ENCODE data around the gene GPER1.
"Not testable (repeated sequence)": the region's sequence is repeated elsewhere in the genome, so short reads cannot be mapped to it uniquely, and the experiment has no call there.

Gene GPER1

GRCh38 chr7:1104516-1105179 lies 16.7 kb downstream of the GPER1 start:
- no peak for DNase-seq

GRCh38 chr7:1105189-1105588 lies 17.3 kb downstream of the GPER1 start:
- DNase-seq: no peak

GRCh38 chr7:1106063-1106792 lies 18.3 kb downstream of the GPER1 start:
- DNase-seq: no peak

DNA sequence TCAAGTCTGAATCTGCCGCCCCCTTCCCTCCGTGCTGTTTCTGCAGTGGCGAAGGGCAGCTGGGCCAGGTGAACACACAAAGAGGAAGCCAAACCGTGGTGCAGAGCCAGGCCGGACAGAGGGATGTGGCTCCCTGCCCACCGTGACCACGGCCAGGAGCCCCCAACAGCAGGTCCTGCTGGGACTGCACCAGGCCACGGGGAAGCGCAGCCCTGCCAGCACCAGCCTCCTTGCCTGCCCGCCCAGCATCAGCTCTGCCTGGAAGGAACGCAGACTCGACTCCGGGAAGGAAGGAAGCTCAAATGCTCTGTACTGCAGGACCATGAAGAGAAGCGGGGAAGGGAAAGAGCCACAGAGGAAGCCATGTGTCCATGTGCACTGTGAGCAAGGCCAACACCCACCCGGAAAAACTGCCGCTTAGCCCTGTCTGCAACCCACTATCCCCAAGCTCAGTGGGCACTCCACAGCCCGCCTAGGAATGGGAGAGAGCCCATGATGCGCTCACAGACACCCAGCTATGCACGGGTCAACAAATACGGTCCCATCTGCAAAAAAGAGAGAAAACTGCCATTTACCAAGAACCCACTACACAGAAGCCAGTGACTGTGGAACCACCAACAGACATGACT lies 19.0 kb downstream of the GPER1 start:
- DNase-seq: no peak

DNA sequence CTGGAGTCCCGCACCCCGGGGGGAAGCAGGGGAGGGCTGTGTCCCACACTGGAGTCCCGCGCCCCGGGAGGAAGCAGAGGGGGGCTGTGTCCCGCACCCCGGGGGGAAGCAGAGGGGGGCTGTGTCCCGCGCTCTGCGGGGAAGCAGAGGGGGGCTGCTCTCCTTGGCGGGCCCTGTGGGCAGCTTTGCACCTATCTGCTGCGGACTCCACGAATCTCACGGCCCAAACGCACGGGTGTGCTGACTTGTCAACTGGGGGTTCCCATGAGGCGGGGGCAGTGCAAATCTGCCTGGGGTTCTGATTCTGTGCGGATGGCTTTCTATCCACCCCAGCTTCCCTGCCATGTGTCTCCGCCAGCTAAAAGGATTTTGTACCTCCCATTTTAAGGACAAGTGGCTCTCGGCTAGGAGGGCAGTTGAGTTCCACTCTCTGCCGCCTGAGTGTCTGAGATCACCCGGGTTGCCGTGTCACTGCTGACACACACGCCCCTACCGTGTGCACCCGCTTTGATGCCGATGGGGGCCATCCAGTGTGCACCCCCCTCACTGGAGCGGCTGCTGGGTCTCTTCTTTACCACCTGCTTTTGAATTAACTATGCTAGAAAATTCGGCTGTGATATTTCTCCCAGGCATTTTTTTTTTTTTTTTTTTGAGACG lies 20.5 kb downstream of the GPER1 start:
- DNase-seq: peak; percentile 63

DNA sequence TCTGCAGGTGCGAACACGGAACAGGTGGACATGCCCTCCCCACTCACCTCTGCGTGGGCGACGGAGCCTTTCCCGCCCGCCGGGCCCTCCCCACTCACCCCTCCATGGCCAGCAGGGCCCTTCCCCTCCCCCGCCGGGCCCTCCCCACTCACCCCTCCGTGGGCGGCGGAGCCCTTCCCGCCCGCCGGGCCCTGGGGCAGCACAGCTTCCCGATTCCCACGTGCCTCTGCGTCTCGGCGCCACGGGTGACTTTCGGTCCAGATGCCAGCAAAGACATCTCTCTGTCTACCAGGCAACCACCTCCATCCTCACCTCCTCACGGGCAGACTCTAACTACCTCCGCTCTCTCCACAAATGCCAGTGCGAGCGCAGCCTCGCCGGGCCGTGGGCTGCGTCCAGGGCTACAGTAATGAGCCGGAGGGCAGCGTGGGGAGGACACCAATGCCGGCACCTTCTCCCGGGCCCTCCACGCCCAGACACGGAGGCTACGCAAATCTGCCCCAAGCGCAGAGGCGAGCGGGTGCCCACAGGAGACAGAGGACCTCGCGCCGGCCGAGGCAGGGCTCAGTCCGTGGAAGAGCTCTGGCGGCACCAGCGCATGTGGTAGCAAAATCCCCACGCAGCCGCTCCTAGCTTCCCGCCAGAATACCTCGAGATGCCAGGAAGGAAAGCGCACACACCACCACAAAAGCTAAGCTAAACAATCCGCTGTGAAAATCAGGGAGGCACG lies 21.8 kb downstream of the GPER1 start:
- DNase-seq: no peak

DNA sequence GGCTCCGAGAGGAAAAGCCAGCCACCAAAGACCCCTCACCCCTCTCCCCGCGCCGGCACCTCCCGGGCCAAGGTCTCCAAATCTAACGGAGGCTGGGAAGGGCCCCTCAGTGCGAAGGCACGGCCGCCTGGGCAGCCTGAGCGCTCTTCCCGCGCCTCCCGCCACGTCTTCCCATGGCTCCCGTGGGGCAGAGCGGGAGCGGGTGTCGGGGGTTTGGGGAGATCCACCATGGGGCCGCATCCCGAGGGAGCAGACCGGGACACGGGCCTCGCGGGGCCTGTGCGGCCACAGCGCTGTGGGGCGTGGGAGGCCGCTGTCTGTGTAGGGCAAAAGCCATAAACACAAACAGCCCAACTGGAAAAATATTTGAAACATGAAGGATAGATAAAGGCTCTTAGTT lies 22.4 kb downstream of the GPER1 start:
- DNase-seq: no peak

DNA sequence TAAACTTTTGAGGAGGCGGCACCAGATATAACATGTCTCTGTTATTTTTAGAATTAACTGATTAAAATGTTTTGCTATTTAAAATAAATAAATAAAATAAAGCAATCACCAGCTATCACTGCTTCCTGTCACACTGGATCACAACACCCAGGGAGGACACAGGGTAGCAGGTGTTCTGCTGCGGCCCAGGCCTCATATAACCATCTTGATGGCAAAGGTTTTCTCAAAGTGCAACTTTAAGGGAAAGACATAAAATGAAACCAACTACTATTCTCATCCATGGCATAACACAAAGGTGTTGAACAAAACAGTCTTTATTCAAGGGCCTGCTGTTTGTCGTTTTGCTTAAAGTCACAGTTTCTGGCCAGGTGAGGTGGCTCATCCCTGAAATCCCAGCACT lies 23.2 kb downstream of the GPER1 start:
- no peak for DNase-seq

DNA sequence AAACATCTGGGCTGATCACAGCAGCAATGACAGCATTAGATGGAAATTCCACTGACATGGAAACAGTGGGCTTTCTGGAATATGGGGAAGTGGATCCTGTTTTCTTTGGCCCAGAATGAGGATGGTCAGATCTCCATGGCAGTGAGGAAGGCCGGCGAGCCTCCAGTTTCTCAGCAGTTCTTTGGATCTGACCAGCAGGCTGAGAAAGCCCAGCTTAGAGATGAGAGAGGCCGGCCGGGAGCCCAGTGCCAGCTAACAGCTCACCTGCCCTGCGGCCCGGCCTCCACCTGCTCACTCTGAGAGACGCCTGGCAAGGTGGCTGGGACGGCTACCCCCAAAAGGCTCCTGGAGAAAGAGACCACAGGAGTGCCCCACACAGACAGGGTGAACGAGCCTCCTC lies 24.2 kb downstream of the GPER1 start:
- DNase-seq: no peak

DNA sequence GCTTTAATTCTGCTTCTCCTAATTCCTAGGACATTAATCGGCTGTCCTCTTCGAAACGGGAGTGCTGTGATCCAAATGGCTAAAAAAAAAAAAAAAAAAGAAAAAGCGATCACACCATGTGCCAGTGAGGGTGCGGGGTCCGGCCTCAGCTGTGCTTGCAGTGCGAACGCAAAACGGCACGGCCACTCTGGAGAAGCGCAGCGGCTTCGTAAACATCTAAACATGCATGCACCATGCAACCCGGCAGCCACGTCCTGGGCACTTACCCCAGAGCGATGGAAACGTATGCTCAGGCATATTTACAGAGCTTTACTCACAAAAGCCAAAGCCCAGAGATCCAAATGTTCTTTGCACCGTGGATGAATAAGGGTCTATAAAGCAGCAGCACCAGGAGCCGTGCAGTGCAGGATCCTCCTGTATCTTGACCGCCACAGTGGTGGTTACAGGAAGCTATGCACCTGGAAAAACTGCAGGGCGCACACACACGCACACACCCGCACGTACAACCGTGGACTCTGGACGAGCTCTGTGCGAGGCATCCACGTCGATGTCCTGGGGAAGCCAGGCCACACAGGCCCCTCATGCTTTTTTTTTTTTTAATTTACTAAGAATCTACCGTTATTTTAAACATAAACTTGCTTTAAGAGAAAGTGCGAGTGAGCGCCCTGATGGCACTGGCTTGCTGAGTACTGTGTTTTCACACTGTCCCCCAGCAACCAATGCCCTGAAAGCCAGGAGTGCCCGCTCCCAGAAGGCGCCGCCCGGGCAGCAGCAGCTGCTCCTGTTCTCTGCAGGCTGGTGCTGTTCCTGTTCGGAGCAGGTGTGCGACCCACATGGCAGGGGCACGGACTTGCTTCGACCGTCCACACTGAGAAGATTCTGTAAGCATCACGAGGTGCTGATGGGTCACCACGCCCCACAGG lies 25.0 kb downstream of the GPER1 start:
- DNase-seq: no peak

- no peak for DNase-seq
Observed at GRCh38 chr7:1113548-1113885, 25.6 kb downstream of the GPER1 start.

DNA sequence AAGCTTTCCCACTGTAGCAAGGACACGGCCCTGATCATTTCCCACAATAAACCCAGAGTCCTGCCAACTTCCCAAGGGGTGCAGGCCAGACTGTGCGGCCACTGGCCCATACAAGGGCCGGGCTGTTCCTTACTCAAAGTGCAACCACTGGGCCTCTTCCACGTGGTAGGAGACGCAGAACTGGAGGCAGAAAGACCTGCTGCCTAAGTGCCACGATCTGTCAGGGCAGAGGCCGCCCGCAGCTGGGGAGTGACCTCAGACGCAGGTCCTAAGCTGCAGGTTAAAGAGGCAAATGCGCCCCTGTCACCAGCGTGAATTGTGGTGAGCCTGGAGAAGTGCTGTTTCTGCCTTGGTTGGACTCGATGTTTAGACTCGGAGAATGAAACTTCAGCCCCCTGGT lies 26.2 kb downstream of the GPER1 start:
- no peak for DNase-seq

DNA sequence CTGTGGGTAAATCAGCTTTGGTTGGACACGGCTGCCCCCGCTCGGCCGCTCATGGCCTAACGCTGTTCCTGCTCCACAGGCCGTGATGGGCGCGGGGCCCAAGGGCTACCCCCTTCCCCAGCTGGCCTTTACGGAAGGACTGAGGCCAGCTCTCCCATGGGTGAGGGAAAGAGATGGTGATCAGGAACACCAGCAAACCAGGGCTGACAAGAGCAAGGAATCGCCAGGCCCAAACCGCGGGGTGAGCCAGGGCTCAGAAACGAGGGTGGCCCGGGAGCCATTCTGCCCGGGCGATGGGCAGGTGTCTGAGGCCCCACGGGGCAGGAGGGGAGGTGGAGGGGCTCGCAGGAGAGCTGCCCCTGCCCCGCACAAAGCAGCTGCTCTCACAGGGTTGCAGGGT lies 26.6 kb downstream of the GPER1 start:
- DNase-seq: no peak

DNA sequence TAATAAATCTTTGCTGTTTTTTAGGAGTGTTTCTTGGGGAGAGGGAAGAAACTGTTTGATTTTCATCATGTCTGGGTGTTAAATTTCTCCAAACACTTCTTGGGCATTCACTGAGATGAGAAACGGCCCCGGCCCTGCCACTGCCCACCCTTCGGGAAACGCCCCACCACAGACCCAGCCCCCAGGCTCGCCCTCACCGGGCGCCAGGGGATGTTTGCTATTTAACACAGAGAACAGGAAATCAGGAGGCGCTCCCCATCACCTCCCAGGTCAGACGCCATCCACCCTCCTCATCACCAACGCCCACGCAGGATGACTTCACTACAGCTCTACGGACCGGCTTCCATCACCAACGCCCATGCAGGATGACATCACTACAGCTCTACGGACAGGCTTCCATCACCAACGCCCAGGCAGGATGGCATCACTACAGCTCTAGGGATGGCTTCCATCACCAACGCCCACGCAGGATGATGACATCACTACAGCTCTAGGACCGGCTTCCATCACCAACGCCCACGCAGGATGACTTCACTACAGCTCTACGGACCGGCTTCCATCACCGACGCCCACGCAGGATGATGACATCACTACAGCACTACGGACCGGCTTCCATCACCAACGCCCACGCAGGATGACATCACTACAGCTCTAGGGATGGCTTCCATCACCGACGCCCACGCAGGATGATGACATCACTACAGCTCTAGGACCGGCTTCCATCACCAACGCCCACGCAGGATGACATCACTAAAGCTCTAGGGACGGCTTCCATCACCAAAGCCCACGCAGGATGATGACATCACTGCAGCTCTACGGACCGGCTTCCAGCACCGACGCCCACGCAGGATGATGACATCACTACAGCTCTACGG lies 27.5 kb downstream of the GPER1 start:
- not testable (repeated sequence) for DNase-seq

- DNase-seq: not testable (repeated sequence)
Observed at GRCh38 chr7:1116383-1117008, 28.6 kb downstream of the GPER1 start.

DNA sequence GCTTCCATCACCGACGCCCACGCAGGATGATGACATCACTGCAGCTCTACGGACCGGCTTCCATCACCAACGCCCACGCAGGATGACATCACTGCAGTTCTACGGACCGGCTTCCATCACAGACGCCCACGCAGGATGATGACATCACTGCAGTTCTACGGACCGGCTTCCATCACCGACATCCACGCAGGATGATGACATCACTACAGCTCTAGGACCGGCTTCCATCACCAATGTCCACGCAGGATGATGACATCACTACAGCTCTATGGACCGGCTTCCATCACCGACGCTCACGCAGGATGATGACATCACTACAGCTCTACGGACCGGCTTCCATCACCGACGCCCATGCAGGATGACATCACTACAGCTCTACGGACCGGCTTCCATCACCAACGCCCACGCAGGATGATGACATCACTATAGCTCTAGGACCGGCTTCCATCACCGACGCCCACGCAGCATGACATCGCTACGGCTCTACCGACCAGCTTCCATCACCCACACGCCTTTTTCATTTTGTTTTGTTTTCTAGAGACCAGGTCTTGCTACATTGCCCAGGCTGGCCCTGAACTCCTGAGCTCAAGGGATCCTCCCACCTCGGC lies 29.5 kb downstream of the GPER1 start:
- DNase-seq: no peak

GRCh38 chr7:1119201-1119600 lies 31.3 kb downstream of the GPER1 start:
- no peak for DNase-seq

GRCh38 chr7:1120791-1121190 lies 32.9 kb downstream of the GPER1 start:
- no peak for DNase-seq

GRCh38 chr7:1121476-1121875 lies 33.6 kb downstream of the GPER1 start:
- DNase-seq: no peak

Measured in NCI-H82 (cell line).